Measurements from ENCODE around the gene THBS4. TPM values are rescaled to one million over a fixed set of nuclear protein-coding genes. Genes with fewer than 3 reads are reported as not detected.

The THBS4 gene
- total RNA-seq, 1 donor from 2014 or later, result 8.8 TPM

DNA sequence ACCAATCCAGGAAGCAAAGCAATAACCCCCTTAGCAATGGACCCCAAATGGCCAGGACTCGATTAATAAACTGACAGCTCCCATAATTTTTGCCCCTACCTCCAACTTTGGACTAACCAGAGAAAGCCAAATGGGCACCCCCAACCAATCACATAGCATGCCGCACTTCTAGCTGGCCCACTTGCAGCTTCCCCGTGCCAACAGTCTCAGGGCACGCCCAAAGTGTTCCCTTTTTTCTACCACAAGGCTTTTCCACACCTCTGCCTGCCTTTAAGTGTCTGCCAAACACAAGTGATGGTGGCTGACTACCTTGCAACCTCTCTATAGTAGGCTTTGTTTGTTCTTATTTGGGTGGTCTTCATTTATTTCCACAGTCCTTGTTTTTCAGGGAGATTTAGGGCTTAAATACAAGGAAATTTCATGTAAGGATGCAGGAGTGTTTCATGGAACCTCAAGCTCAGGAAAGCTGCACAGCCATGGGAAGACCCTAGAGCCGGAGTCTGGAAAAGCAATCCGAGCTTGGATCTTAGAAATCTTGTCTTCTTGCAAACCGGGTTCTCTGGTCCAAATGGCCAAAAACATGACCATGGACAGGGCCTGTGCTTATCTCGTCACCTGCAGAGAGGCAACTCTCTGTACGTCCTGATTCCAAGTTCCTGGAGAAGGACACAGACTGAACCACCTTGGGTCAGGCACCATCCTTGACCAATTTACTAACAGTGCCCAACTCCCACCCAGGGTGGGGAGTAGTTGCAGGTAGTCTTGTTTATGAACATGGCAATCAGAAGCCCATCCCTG lies 89.2 kb downstream of the THBS4 start:
- Mint-ChIP-seq H3K27me3 (no peaks in the 10 kb centered on the region), H3K4me3 (no peak overlapping the region), H3K9me3 (no peaks in the 10 kb centered on the region), H3K36me3 (peaks cover 4% of the 10 kb centered on the region), H3K4me1 (ENCODE audit: unreplicated experiment) (peaks cover 9% of the 10 kb centered on the region), H3K27ac (no peak overlapping the region)
- no peak for DNase-seq (ENCODE audit: extremely low spot score, unreplicated experiment)
- TF ChIP-seq, protein P1, sequence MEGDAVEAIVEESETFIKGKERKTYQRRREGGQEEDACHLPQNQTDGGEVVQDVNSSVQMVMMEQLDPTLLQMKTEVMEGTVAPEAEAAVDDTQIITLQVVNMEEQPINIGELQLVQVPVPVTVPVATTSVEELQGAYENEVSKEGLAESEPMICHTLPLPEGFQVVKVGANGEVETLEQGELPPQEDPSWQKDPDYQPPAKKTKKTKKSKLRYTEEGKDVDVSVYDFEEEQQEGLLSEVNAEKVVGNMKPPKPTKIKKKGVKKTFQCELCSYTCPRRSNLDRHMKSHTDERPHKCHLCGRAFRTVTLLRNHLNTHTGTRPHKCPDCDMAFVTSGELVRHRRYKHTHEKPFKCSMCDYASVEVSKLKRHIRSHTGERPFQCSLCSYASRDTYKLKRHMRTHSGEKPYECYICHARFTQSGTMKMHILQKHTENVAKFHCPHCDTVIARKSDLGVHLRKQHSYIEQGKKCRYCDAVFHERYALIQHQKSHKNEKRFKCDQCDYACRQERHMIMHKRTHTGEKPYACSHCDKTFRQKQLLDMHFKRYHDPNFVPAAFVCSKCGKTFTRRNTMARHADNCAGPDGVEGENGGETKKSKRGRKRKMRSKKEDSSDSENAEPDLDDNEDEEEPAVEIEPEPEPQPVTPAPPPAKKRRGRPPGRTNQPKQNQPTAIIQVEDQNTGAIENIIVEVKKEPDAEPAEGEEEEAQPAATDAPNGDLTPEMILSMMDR (conservative IDR thresholded peaks at IDR 0.05), result no peak

DNA sequence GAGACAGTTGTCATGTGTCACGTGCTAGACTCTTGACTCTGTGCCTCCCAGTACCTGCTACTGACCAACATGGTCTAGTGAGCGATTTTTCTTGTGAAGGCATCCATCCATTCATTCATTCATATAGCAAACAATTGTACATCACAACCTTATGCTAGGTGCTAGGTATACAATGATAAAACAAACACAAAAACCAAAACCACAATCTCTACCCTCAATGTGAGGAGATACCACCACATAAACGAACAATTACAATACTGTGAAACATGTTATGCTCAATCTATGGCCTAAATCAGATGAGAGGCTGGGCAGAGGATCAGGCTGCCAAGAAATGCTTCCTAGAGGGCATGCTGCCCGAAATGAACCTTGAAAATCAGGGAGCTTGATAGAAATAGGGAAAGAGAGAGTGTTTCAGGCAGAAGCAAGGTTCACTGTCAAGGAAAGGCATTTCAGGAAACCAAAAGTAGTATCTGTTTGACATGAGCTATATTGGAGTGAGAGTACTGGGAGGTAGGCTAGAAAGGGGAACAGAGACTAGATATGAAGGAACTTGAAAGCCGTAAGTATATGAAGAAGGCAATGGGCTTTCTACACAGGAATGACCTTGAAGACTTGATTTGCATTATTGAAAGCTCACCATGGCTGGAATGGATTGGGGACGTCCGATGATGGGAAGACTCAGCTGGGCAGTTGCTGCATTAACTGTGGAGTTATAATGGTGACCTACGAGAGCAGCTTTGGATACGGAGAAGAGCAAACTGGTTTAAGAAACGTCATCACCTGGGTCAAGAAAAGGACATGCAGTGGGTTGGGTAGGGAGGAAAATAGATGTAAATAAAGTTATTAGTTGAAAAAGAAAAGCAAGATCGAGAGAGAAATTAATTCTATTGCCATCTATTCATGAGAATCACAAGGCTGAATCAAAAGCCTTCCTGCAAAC lies 90.1 kb downstream of the THBS4 start:
- no peak overlapping the region for H3K4me3 Mint-ChIP-seq
- DNase-seq (ENCODE audit: extremely low spot score, unreplicated experiment), result no peak
- peaks cover 9% of the 10 kb centered on the region for H3K4me1 Mint-ChIP-seq (ENCODE audit: unreplicated experiment)
- peaks cover 4% of the 10 kb centered on the region for H3K36me3 Mint-ChIP-seq
- TF ChIP-seq, protein P1 (conservative IDR thresholded peaks at IDR 0.05), result no peak
- no peaks in the 10 kb centered on the region for H3K27me3 Mint-ChIP-seq
- no peak overlapping the region for H3K27ac Mint-ChIP-seq
- H3K9me3 Mint-ChIP-seq, result no peaks in the 10 kb centered on the region

DNA sequence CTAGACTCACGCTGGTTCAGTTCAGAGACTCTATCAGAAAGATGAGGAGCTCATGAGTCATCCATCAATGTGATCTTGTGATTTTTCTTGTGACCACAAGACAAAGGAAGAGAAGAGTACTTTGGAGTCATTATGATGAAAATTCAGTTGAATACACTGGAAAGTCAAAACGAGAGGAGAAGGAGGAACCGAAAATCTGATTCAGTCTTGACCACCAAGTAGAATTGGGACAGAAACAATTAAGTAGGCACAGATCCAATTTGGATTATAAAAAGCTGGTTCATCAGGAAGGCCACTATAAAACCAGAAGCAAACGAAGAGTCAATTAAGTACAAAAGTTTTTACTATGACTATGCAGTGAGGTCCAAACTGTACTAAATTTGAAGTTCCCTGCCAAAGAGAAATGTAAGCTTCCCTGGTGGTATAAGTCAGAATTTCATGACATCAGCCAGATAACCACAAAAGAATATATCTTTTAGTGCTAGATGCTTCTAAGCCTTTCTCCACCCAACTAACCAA lies 90.9 kb downstream of the THBS4 start:
- no peak overlapping the region for H3K4me3 Mint-ChIP-seq
- no peaks in the 10 kb centered on the region for H3K27me3 Mint-ChIP-seq
- H3K9me3 Mint-ChIP-seq, result no peaks in the 10 kb centered on the region
- TF ChIP-seq, protein P1 (conservative IDR thresholded peaks at IDR 0.05), result peak; percentile 53
- H3K36me3 Mint-ChIP-seq, result peaks cover 4% of the 10 kb centered on the region
- no peak for DNase-seq (ENCODE audit: extremely low spot score, unreplicated experiment)
- peaks cover 9% of the 10 kb centered on the region for H3K4me1 Mint-ChIP-seq (ENCODE audit: unreplicated experiment)
- H3K27ac Mint-ChIP-seq, result no peak overlapping the region

DNA sequence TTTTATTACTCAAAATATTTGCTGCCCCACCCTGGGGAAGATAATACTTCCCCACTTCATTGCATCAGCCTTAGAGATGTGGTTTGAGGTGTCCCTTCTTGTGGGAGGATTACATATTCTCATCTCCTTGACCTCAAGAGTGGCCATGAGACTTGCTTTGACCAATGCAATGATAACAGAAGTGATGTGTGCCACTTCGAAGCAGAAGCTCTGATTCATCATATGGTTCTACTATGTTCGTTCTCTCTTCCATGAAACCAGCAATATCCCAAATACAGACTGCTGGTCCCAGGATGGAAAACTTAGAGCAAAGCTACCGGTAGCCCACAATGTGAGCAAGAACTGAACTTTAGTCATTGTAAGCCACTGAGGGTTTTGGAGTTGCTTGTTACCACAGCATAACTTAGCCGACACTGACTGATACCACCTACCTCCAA lies 92.0 kb downstream of the THBS4 start:
- Mint-ChIP-seq H3K9me3 (peaks cover 4% of the 10 kb centered on the region), H3K27me3 (no peaks in the 10 kb centered on the region), H3K4me1 (ENCODE audit: unreplicated experiment) (peaks cover 9% of the 10 kb centered on the region), H3K36me3 (peaks cover 8% of the 10 kb centered on the region), H3K27ac (no peak overlapping the region), H3K4me3 (no peak overlapping the region)
- no peak for DNase-seq (ENCODE audit: extremely low spot score, unreplicated experiment)
- TF ChIP-seq, protein P1 (conservative IDR thresholded peaks at IDR 0.05), result no peak

DNA sequence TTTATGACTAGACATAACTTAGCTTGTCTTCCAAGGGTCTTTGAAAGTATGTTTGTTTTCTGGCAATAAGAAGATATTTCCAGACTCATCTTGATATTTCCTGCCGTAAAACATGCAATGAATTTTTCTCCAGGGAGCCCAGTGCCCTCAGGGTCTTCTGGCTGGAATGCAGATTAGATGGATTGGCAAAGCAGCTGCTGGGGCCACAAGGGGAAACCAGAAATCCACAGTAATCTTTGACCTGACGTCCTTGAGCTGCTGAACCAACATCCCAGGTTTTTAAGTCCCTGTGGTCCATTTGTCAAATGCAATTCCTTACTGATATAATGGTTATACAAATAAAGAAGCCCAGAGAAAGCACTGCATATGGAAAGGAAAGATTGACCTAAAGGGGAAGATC lies 93.0 kb downstream of the THBS4 start:
- peak overlapping the region; percentile 33 for H3K27ac Mint-ChIP-seq
- TF ChIP-seq, protein P1 (conservative IDR thresholded peaks at IDR 0.05), result no peak
- peaks cover 4% of the 10 kb centered on the region for H3K9me3 Mint-ChIP-seq
- peaks cover 8% of the 10 kb centered on the region for H3K36me3 Mint-ChIP-seq
- peak overlapping the region; percentile 48 for H3K4me3 Mint-ChIP-seq
- DNase-seq (ENCODE audit: extremely low spot score, unreplicated experiment), result no peak
- H3K27me3 Mint-ChIP-seq, result no peaks in the 10 kb centered on the region
- H3K4me1 Mint-ChIP-seq (ENCODE audit: unreplicated experiment), result peaks cover 9% of the 10 kb centered on the region
